ENCODE results near the gene COL4A5.

COL4A5 gene

DNA sequence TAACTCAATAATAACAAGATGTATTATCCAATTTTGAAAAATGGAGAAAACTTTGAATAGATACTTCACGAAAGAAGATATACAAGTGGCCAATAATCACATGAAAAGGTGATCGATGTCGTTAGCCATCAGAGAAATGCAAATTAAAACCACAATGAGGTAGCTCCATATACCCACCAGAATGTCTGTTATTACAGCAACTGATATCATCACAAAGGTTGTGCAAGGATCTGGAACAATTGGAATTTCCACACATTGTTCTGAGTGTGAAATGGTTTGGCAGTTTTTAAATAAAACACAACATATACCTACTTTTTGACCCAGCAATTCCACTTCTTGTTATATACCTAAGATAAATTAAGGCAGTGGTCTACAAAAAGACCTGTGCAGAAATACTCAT, 225.1 kb downstream of the COL4A5 start:
- ChIA-PET POLR2A (ENCODE audit: low non-redundant PET) (no interaction called here), CTCF (no interaction called here)
- TF ChIP-seq CTCF (conservative IDR thresholded peaks at IDR 0.05; ENCODE audit: low read depth) = no peak
- no peak overlapping the region for H3K27ac ChIP-seq
- no peak for DNase-seq (ENCODE audit: low spot score)

DNA sequence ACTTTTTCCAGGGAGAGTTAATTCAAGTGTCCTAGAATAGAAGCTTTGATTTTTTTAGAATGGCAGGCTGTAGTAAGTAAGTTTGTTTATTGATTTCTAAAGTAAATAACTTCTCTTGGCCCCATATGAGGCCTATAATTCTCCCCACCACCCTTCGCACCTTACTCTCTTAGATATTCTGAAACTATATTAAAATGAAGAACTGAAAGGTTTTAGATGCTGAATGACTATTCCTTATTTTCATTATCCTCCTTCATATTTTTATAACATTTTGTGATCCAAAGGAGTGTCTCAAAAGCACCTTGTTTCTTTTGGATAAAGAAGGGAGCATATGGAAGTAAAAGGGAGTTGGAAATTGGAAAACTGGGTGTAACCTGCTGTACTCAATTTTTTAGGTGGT, 226.5 kb downstream of the COL4A5 start:
- ChIA-PET POLR2A (ENCODE audit: low non-redundant PET) (no interaction called here), CTCF (interaction anchor here (0.9 kb wide), 1 partner anchor 11 kb away, joined by 4 read pairs; no protein-coding TSS in a partner anchor)
- no peak for TF ChIP-seq CTCF (conservative IDR thresholded peaks at IDR 0.05; ENCODE audit: low read depth)
- DNase-seq (ENCODE audit: low spot score) = no peak
- H3K27ac ChIP-seq = no peak overlapping the region

- TF ChIP-seq CTCF (conservative IDR thresholded peaks at IDR 0.05; ENCODE audit: low read depth) = no peak
- no peak overlapping the region for H3K27ac ChIP-seq
- POLR2A ChIA-PET (ENCODE audit: low non-redundant PET) = no interaction called here
- CTCF ChIA-PET = no interaction called here
- no peak for DNase-seq (ENCODE audit: low spot score)
Observed at GRCh38 chrX:108671526-108671925, 231.9 kb downstream of the COL4A5 start.

DNA sequence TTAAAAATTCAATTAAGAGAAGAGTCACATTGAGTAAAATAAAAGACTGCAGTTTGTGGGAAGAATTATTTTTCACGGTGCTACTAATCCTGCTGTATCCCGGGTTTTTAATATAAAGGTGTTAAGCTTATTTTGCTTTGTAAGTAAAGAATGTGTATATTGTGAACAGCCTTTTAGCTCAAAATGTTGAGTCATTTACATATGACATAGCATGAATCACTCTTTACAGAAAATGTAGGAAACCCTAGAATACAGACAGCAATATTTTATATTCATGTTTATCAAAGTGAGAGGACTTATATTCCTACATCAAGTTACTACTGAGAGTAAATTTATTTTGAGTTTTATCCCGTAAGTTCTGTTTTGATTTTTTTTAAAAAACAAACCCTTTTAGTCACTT, 257.1 kb downstream of the COL4A5 start:
- POLR2A ChIA-PET (ENCODE audit: low non-redundant PET) = no interaction called here
- no peak for TF ChIP-seq CTCF (conservative IDR thresholded peaks at IDR 0.05; ENCODE audit: low read depth)
- CTCF ChIA-PET = interaction anchor here (0.5 kb wide), 1 partner anchor 359 kb away, joined by 3 read pairs; no protein-coding TSS in a partner anchor
- no peak for DNase-seq (ENCODE audit: low spot score)
- no peak overlapping the region for H3K27ac ChIP-seq

GRCh38 chrX:108699368-108699767, 259.7 kb downstream of the COL4A5 start:
- peak; percentile 3 for DNase-seq (ENCODE audit: low spot score)
- POLR2A ChIA-PET (ENCODE audit: low non-redundant PET) = no interaction called here
- CTCF ChIA-PET = interaction anchor here (0.6 to 1.3 kb wide), 6 partner anchors 11 to 776 kb away, joined by 3 to 15 read pairs (median 4); no protein-coding TSS in a partner anchor

GRCh38 chrX:108701633-108702032, 262.0 kb downstream of the COL4A5 start:
- TF ChIP-seq CTCF (conservative IDR thresholded peaks at IDR 0.05; ENCODE audit: low read depth) = no peak
- ChIA-PET CTCF (interaction anchor here (0.6 kb wide), 1 partner anchor 112 kb away, joined by 3 read pairs; no protein-coding TSS in a partner anchor), POLR2A (ENCODE audit: low non-redundant PET) (no interaction called here)
- H3K27ac ChIP-seq = no peak overlapping the region
- no peak for DNase-seq (ENCODE audit: low spot score)

More at GRCh38 chrX:108699368-108699767, 259.7 kb downstream of the COL4A5 start:
- H3K27ac ChIP-seq = no peak overlapping the region
- TF ChIP-seq CTCF (conservative IDR thresholded peaks at IDR 0.05; ENCODE audit: low read depth) = no peak

- TF ChIP-seq CTCF (conservative IDR thresholded peaks at IDR 0.05; ENCODE audit: low read depth) = no peak
- ChIA-PET CTCF (no interaction called here), POLR2A (ENCODE audit: low non-redundant PET) (no interaction called here)
Observed at GRCh38 chrX:108702530-108702929, 262.9 kb downstream of the COL4A5 start.

More at GRCh38 chrX:108702530-108702929, 262.9 kb downstream of the COL4A5 start:
- DNase-seq (ENCODE audit: low spot score) = no peak
- H3K27ac ChIP-seq = no peak overlapping the region
